Muscle layer of colon (tissue), 2 donors: ENCODE results near the gene SH2B3.

Source experiments
- H3K27ac ChIP-seq: one replicate; pipeline ENCODE4 v1.7.0; 2013; ENCODE audit warnings: low read depth, mild to moderate bottlenecking, low read length, moderate library complexity
- H3K27me3 ChIP-seq, 2 donors: one replicate each; pipeline ENCODE4 v1.7.0; 2013; ENCODE audit warnings: low read length in 2 of 2, mild to moderate bottlenecking in 2 of 2; ENCODE audit not compliant: insufficient read depth in 2 of 2, control insufficient read depth in 1 of 2
- H3K36me3 ChIP-seq: one replicate; pipeline ENCODE4 v1.7.0; 2013; ENCODE audit warnings: mild to moderate bottlenecking, low read length; ENCODE audit not compliant: insufficient read depth
- H3K4me1 ChIP-seq: one replicate; pipeline ENCODE4 v1.7.0; 2013; ENCODE audit warnings: mild to moderate bottlenecking, low read length; ENCODE audit not compliant: insufficient read depth
- H3K4me3 ChIP-seq, 2 donors: one replicate each; pipeline ENCODE4 v1.7.0; 2013; ENCODE audit warnings: low read length in 2 of 2, low read depth in 1 of 2, mild to moderate bottlenecking in 1 of 2, moderate library complexity in 1 of 2
- H3K9ac ChIP-seq: one replicate; pipeline ENCODE4 v1.7.0; 2013; ENCODE audit warnings: low read length
- H3K9me3 ChIP-seq: one replicate; pipeline ENCODE4 v1.7.0; 2013; ENCODE audit warnings: mild to moderate bottlenecking, low read length
- donor health status: abdominal sarcoma.
- donor health status: Adenocarcinoma of cecum.

SH2B3 gene

DNA sequence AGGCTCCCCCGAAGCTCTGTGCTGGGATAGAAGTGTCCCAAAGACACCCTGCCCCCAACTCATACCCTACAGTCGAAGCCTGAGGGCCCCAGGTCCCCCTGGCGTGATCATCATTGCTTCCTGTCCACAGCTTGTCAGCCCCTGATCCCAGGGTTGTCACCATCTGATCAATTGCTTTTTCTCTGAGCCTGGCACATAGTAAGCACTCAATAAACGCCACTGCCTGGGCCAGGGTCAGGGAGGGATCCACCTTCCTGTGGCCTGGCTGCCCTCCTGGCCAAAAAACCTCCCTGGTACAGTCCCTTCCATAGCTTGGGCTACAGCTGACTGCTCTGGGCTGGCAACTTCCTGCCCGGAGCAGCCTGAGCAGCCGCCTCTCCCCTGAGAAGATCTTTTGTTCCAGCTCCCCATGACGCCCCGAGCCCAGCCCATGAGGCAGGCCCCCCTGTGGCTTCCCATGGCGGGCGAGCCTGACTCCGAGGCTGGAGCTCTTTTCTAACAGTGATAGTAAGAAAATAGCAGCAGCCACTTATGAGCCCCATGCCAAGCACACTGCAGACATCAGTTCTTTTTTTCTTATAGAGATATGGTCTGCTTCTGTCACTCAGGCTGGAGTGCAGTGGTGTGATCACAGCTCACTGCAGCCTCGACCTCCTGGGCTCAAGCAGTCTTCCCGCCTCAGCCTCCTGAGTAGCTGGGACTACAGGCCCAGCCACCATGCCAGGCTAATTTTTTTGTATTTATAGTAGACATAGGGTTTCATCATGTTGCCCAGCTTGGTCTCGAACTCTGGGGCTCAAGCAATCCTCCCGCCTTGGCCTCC is 6.5 kb downstream of the SH2B3 start:
- Histone ChIP-seq H3K4me3 (no peak overlapping the region), H3K4me1 (peaks cover 13% of the 10 kb centered on the region), H3K27ac (no peak overlapping the region)

DNA sequence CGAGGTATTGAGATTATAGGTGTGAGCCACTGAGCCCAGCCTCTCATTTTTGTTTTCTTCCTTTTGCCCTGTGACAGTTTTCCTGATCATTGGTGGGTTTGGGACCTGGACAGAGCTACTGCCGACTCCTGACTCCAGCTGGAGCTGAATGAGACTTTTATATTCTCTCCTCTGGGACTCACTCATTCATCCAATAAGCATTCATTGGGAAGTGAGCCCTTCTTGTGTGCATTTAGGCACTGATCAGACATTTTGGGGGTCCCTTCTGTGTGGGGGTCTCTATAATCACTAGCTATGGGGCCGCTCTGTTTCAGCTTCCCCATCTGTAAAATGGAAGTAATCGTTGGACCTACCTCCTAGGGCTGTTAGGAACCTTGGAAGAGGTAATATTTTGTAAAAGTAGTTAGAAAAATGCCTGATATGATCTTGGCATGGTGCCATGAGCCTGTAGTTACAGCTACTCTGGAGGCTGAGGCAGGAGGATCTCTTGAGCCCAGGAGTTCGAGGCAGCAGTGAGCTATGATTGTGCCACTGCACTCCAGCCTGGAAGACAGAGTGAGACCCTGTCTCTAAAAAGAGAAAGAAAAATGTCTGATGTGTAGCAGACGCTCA is 7.2 kb downstream of the SH2B3 start:
- H3K4me3 ChIP-seq = no peak overlapping the region
- no peak overlapping the region for H3K27ac ChIP-seq
- peaks cover 13% of the 10 kb centered on the region for H3K4me1 ChIP-seq

More for the DNA sequence above, 6.5 kb downstream of the SH2B3 start:
- Histone ChIP-seq H3K9me3 (no peaks in the 10 kb centered on the region), H3K9ac (no peak overlapping the region), H3K36me3 (no peaks in the 10 kb centered on the region), H3K27me3 (no peaks in the 10 kb centered on the region)

DNA sequence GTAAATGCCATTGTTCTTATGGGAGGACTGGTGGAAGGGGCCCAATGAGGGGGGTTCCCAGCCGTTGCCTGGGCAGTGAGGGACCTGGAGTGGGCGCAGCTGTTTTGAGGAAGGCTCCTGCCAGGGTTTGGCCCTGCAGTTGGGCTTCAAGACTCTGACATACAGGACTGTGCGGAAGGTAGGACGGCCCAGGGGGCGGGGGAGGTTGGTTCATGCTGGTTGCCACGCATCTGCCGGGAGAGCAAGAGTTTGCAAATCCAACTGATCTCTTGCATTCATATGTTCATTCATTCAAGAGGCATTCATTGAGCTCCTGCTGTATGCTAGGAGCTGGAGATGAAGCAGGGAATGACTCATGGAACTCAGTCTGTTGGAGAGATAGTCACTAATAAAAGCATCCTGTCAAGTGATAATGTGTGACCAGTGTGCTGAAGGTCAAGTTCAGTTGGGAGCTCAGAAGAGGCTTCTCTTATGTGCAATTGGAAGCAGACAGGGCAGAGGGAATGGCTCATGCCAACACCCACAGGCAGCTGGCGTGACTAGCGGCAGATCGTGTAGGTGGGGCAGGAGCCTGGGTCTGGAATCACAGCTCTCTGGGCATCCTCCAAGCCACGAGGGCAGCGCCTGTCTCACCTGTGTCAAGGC is 7.8 kb downstream of the SH2B3 start:
- Histone ChIP-seq H3K36me3 (no peaks in the 10 kb centered on the region), H3K4me1 (peaks cover 13% of the 10 kb centered on the region), H3K9me3 (no peaks in the 10 kb centered on the region), H3K9ac (no peak overlapping the region), H3K4me3 (no peak overlapping the region), H3K27me3 (no peaks in the 10 kb centered on the region), H3K27ac (no peak overlapping the region)

More for the DNA sequence above, 7.2 kb downstream of the SH2B3 start:
- Histone ChIP-seq H3K9ac (no peak overlapping the region), H3K27me3 (no peaks in the 10 kb centered on the region), H3K36me3 (no peaks in the 10 kb centered on the region), H3K9me3 (no peaks in the 10 kb centered on the region)

DNA sequence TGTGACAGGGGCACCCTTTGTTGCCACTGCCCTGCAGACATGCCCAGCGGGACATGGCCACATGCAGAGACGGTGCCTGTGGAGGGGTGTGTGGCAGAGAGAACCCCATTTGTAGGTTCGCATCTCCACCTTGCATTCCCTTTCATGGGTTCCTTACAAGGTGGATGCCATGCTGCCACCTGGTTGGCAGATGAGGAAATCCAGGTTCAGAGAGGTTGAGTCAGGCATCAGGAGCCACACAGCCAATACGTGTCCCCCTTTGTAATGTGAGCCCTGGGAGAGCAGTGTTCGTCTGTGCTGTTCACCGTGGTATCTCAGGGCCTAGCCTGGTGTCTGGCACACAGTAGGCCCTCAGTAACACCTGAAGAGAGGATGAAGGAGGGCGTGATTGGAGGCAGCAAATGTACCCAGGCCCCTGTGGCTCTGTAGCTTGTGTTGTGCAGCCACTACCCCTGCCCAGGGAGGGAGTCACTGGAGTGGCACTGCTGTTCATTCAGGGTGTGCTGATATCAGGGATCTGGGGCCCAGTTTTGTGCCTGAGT is 9.1 kb downstream of the SH2B3 start:
- H3K36me3 ChIP-seq = no peaks in the 10 kb centered on the region
- H3K9me3 ChIP-seq = no peaks in the 10 kb centered on the region
- H3K27me3 ChIP-seq = no peaks in the 10 kb centered on the region
- no peak overlapping the region for H3K9ac ChIP-seq
- no peak overlapping the region for H3K4me3 ChIP-seq
- no peak overlapping the region for H3K27ac ChIP-seq
- peaks cover 8% of the 10 kb centered on the region for H3K4me1 ChIP-seq

DNA sequence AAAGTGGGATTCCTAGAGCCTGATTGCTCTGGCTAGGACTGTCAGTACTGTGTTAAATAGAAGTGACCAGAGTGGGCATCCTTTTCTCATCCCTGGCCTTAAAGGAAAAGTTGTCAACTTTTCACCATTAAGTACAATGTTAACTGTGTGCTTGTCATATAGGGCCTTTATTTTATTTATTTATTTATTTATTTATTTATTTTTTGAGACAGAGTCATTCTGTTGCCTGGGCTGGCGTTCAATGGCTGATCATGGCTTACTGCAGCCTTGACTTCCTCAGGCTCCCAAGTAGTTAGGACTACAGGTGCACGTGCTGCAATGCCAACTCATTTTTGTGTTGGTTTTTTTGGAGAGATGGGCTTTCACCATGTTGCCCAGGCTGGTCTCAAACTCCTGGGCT is 11.6 kb downstream of the SH2B3 start:
- Histone ChIP-seq H3K4me1 (no peaks in the 10 kb centered on the region), H3K4me3 (no peak overlapping the region), H3K9me3 (no peaks in the 10 kb centered on the region), H3K9ac (no peak overlapping the region), H3K36me3 (peaks cover 7% of the 10 kb centered on the region), H3K27ac (no peak overlapping the region), H3K27me3 (no peaks in the 10 kb centered on the region)

DNA sequence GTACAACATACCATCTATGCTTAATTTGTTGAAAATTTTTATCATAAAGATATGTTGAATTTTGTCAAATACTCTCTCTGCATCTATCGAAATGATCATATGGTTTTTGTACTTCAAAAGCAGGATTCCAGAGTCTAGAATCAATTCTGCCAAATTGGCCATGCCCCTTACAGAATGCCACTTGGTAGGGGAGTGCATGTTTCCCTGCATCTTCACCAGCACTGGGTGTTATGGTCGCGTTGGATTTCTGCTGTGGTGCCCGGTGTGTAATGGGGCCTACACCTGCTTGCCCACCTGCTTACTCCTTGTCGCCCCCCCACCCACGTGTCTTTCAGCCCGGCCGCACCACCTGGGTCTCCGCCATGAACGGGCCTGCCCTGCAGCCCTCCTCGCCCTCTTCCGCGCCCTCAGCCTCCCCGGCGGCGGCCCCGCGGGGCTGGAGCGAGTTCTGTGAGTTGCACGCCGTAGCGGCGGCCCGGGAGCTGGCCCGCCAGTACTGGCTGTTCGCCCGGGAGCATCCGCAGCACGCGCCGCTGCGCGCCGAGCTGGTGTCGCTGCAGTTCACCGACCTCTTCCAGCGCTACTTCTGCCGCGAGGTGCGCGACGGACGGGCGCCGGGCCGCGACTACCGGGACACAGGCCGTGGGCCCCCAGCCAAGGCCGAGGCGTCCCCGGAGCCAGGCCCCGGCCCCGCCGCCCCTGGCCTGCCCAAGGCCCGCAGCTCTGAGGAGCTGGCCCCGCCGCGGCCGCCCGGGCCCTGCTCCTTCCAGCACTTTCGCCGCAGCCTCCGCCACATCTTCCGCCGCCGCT is 12.3 kb downstream of the SH2B3 start:
- Histone ChIP-seq H3K9me3 (no peaks in the 10 kb centered on the region), H3K36me3 (peaks cover 7% of the 10 kb centered on the region), H3K27ac (no peak overlapping the region), H3K4me1 (no peaks in the 10 kb centered on the region), H3K27me3 (no peaks in the 10 kb centered on the region), H3K9ac (no peak overlapping the region), H3K4me3 (no peak overlapping the region)

DNA sequence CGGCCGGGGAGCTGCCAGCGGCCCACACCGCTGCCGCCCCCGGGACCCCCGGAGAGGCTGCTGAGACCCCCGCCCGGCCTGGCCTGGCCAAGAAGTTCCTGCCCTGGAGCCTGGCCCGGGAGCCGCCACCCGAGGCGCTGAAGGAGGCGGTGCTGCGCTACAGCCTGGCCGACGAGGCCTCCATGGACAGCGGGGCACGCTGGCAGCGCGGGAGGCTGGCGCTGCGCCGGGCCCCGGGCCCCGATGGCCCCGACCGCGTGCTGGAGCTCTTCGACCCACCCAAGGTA is 12.8 kb downstream of the SH2B3 start:
- H3K4me1 ChIP-seq = no peaks in the 10 kb centered on the region
- no peak overlapping the region for H3K4me3 ChIP-seq
- no peak overlapping the region for H3K9ac ChIP-seq
- no peaks in the 10 kb centered on the region for H3K27me3 ChIP-seq
- no peak overlapping the region for H3K27ac ChIP-seq
- H3K9me3 ChIP-seq = no peaks in the 10 kb centered on the region
- peaks cover 7% of the 10 kb centered on the region for H3K36me3 ChIP-seq

DNA sequence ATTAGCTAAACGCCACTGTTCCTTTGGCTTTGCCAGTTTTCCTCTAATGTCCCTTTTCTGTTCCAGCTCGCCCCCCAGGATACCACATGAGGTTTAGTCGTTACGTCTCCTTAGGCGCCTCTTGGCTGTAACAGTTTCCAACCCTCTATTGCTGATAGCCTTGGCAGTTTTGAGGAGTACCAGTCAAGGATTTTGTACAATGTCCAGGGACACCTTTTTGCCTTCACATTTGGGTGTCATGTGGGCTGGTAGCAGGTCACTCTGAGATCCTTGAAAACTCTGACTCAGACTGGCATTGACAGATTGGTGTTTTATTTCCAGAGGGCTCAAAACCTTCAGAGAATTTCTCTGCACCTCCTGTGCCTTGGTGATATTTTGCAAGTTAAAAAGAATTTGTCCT is 14.1 kb downstream of the SH2B3 start:
- Histone ChIP-seq H3K9ac (no peak overlapping the region), H3K4me3 (no peak overlapping the region), H3K27me3 (no peaks in the 10 kb centered on the region), H3K36me3 (peaks cover 7% of the 10 kb centered on the region), H3K27ac (no peak overlapping the region), H3K4me1 (peaks cover 5% of the 10 kb centered on the region), H3K9me3 (no peaks in the 10 kb centered on the region)

DNA sequence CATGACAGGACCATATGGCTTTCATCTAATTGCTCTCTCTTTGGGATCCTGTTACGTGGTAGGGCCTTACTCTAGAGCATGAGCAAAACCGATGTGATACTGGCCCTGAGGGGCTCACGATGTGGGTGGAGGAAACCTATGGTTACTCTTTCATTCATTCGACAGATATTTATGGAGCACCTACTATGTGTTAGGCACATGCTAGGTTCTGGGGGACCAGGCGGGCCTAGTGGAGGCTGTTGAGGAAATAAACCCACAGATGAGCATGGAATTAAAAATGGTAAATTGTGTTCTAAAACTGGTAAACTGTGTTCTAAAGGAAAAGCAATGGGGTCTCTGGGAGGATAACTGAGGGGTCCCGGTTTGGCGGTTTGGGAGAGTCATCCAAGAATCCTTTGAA is 14.8 kb downstream of the SH2B3 start:
- H3K36me3 ChIP-seq = peaks cover 7% of the 10 kb centered on the region
- H3K9me3 ChIP-seq = no peaks in the 10 kb centered on the region
- no peak overlapping the region for H3K27ac ChIP-seq
- peaks cover 5% of the 10 kb centered on the region for H3K4me1 ChIP-seq
- H3K4me3 ChIP-seq = no peak overlapping the region
- no peak overlapping the region for H3K9ac ChIP-seq
- H3K27me3 ChIP-seq = no peaks in the 10 kb centered on the region

DNA sequence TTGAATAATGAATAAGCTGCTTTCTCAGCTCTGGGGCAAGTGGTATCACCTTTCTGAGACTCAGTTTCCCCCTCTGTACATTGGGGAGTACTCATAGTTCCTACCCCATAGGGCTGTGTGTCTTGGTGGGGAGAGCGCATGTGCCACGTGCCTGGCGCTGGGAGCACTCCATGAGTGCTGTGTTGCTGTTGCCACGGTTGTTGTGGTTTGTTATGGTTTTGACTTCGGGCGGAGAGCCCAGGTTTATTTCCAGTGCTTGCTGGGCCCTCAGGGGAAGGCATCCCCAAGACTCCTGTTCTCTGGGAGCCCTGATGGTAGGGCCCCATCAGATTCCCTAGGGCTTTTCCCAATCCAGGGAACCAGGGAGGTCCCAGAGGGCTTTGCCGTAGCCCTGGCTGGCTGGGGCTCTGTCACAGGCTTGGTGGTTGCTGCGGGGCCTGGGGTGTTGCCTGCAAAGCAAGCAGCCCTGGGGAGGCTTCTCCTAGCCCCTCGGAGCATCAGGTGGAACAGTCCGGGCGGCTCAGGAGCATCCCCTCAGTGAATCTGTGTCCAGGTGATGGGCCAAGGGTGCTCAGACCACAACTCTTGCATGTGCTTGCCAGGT is 18.6 kb downstream of the SH2B3 start:
- Histone ChIP-seq H3K4me1 (peaks cover 5% of the 10 kb centered on the region), H3K27me3 (no peaks in the 10 kb centered on the region), H3K9me3 (no peaks in the 10 kb centered on the region), H3K27ac (no peak overlapping the region), H3K4me3 (no peak overlapping the region), H3K9ac (no peak overlapping the region), H3K36me3 (peaks cover 7% of the 10 kb centered on the region)

DNA sequence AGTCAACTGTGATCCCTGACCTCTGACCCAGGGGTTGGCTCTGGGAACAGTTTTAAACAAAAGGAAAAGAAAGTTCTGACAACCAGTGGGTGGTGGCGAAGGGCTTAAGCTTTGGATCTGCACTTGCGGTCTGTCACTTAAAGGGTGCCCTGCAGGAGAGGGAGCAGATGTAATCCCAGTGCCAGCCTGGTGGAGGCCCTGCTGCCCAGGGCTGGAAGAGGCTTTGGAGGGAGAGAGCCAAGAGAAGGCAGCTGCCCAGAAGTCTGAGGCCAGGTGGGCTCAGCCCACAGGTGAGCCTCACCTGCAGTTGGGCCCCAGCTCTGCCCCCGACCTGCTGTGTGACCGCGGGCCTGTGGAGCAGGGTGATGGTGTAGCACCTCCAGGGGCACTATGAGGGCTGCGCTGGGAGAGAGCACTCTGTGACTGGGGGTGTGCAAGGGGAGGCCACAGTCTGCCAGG is 19.1 kb downstream of the SH2B3 start:
- H3K27me3 ChIP-seq = no peaks in the 10 kb centered on the region
- no peaks in the 10 kb centered on the region for H3K9me3 ChIP-seq
- H3K9ac ChIP-seq = no peak overlapping the region
- peaks cover 7% of the 10 kb centered on the region for H3K36me3 ChIP-seq
- H3K4me1 ChIP-seq = peaks cover 6% of the 10 kb centered on the region
- H3K4me3 ChIP-seq = no peak overlapping the region
- H3K27ac ChIP-seq = no peak overlapping the region
